KMS-11 (cell line): ENCODE data around the gene IPMK.

Experiments
- H2AFZ ChIP-seq: fragments of 200-600 bp; sonication (generic); 2 replicates; pipeline ENCODE4 v1.6.1; 2016; ENCODE audit warnings: antibody characterized with exemption, mixed run types, low read depth
- H3K27ac ChIP-seq: fragments of 200-600 bp; sonication (generic); 2 replicates; pipeline ENCODE4 v1.6.1; 2016; ENCODE audit warnings: mild to moderate bottlenecking, mixed run types
- H3K27me3 ChIP-seq: fragments of 200-600 bp; sonication (generic); 2 replicates; pipeline ENCODE4 v1.6.1; 2017; ENCODE audit warnings: mild to moderate bottlenecking, low read depth, mixed run types, moderate library complexity; ENCODE audit not compliant: insufficient read depth
- H3K36me3 ChIP-seq: fragments of 200-600 bp; sonication (generic); 2 replicates; pipeline ENCODE4 v1.6.1; 2017; ENCODE audit warnings: mild to moderate bottlenecking, mixed run types; ENCODE audit not compliant: insufficient read depth
- H3K4me1 ChIP-seq: fragments of 200-600 bp; sonication (generic); 2 replicates; pipeline ENCODE4 v1.6.1; 2016; ENCODE audit warnings: mild to moderate bottlenecking, low read depth, mixed run types; ENCODE audit not compliant: poor library complexity, severe bottlenecking
- H3K4me2 ChIP-seq: fragments of 200-600 bp; sonication (generic); 2 replicates; pipeline ENCODE4 v1.7.0; 2016; ENCODE audit warnings: mild to moderate bottlenecking, mixed run types
- H3K4me3 ChIP-seq: fragments of 200-600 bp; sonication (generic); IDR thresholded peaks from 2 replicates; pipeline ENCODE4 v1.6.1; 2017; ENCODE audit warnings: low read depth, low read length, mixed read lengths; ENCODE audit not compliant: insufficient read depth
- H3K79me2 ChIP-seq: fragments of 200-600 bp; sonication (generic); 2 replicates; pipeline ENCODE4 v1.6.1; 2016; ENCODE audit warnings: low read depth, mixed run types; ENCODE audit not compliant: insufficient read depth
- H3K9ac ChIP-seq: fragments of 200-600 bp; sonication (generic); 2 replicates; pipeline ENCODE4 v1.6.1; 2016; ENCODE audit warnings: mild to moderate bottlenecking, mixed run types
- H4K20me1 ChIP-seq: fragments of 200-600 bp; sonication (generic); 2 replicates; pipeline ENCODE4 v1.6.1; 2016; ENCODE audit warnings: mild to moderate bottlenecking, mixed run types; ENCODE audit not compliant: insufficient read depth
- CTCF ChIP-seq: fragments of 200-600 bp; sonication (generic); conservative IDR thresholded peaks from 2 replicates; pipeline ENCODE4 v1.6.1; 2017; ENCODE audit warnings: low read depth, mild to moderate bottlenecking, antibody characterized with exemption, low read length, moderate library complexity, mixed read lengths

IPMK gene

GRCh38 chr10:58212622-58213021 is 55.1 kb downstream of the IPMK start:
- Histone ChIP-seq H3K4me1 (no peaks in the 10 kb centered on the region), H3K4me2 (no peak overlapping the region), H4K20me1 (no peaks in the 10 kb centered on the region), H3K9ac (no peak overlapping the region), H3K27me3 (no peaks in the 10 kb centered on the region), H3K4me3 (no peak overlapping the region), H3K79me2 (no peaks in the 10 kb centered on the region), H3K36me3 (no peaks in the 10 kb centered on the region), H2AFZ (no peak overlapping the region), H3K27ac (no peak overlapping the region)
- no peak for TF ChIP-seq CTCF

- Histone ChIP-seq H3K27ac (no peak overlapping the region), H3K27me3 (no peaks in the 10 kb centered on the region), H3K4me3 (no peak overlapping the region), H2AFZ (no peak overlapping the region), H3K79me2 (no peaks in the 10 kb centered on the region), H3K4me1 (no peaks in the 10 kb centered on the region), H3K9ac (no peak overlapping the region), H3K36me3 (no peaks in the 10 kb centered on the region), H3K4me2 (no peak overlapping the region), H4K20me1 (no peaks in the 10 kb centered on the region)
- TF ChIP-seq CTCF = no peak
Observed at GRCh38 chr10:58210160-58210559, 57.5 kb downstream of the IPMK start.

GRCh38 chr10:58209669-58210068 is 58.0 kb downstream of the IPMK start:
- Histone ChIP-seq H3K36me3 (no peaks in the 10 kb centered on the region), H3K4me3 (no peak overlapping the region), H3K9ac (no peak overlapping the region), H4K20me1 (no peaks in the 10 kb centered on the region), H3K4me2 (no peak overlapping the region), H3K27ac (no peak overlapping the region), H3K4me1 (no peaks in the 10 kb centered on the region), H3K79me2 (no peaks in the 10 kb centered on the region), H2AFZ (no peak overlapping the region), H3K27me3 (no peaks in the 10 kb centered on the region)
- no peak for TF ChIP-seq CTCF

- no peak overlapping the region for H3K9ac ChIP-seq
- H3K4me3 ChIP-seq = no peak overlapping the region
- H3K79me2 ChIP-seq = no peaks in the 10 kb centered on the region
- peaks cover 7% of the 10 kb centered on the region for H3K4me1 ChIP-seq
- no peaks in the 10 kb centered on the region for H3K36me3 ChIP-seq
- H3K27me3 ChIP-seq = no peaks in the 10 kb centered on the region
- no peak for TF ChIP-seq CTCF
- H3K4me2 ChIP-seq = no peak overlapping the region
- H4K20me1 ChIP-seq = no peaks in the 10 kb centered on the region
- H2AFZ ChIP-seq = no peak overlapping the region
- H3K27ac ChIP-seq = no peak overlapping the region
Observed at GRCh38 chr10:58206251-58206650, 61.4 kb downstream of the IPMK start.

- no peak overlapping the region for H3K27ac ChIP-seq
- no peak overlapping the region for H2AFZ ChIP-seq
- no peaks in the 10 kb centered on the region for H3K79me2 ChIP-seq
- no peak overlapping the region for H3K4me2 ChIP-seq
- H4K20me1 ChIP-seq = no peaks in the 10 kb centered on the region
- no peaks in the 10 kb centered on the region for H3K36me3 ChIP-seq
- H3K4me1 ChIP-seq = peaks cover 7% of the 10 kb centered on the region
- TF ChIP-seq CTCF = no peak
- H3K9ac ChIP-seq = no peak overlapping the region
- H3K4me3 ChIP-seq = no peak overlapping the region
- no peaks in the 10 kb centered on the region for H3K27me3 ChIP-seq
Observed at GRCh38 chr10:58201704-58202103, 66.0 kb downstream of the IPMK start.
